GM19025 (cell line): Measurements from ENCODE around the gene NXN.
A peak's percentile ranks its signal among the peaks of the same experiment; 100 is the strongest.

Experiments
- ATAC-seq: cut with Tn5 transposase; IDR thresholded peaks from one replicate; pipeline ENCODE4 v1.9.1; 2021; ENCODE audit warnings: mild to moderate bottlenecking, low read depth, moderate library complexity; ENCODE audit not compliant: unreplicated experiment

NXN gene

DNA sequence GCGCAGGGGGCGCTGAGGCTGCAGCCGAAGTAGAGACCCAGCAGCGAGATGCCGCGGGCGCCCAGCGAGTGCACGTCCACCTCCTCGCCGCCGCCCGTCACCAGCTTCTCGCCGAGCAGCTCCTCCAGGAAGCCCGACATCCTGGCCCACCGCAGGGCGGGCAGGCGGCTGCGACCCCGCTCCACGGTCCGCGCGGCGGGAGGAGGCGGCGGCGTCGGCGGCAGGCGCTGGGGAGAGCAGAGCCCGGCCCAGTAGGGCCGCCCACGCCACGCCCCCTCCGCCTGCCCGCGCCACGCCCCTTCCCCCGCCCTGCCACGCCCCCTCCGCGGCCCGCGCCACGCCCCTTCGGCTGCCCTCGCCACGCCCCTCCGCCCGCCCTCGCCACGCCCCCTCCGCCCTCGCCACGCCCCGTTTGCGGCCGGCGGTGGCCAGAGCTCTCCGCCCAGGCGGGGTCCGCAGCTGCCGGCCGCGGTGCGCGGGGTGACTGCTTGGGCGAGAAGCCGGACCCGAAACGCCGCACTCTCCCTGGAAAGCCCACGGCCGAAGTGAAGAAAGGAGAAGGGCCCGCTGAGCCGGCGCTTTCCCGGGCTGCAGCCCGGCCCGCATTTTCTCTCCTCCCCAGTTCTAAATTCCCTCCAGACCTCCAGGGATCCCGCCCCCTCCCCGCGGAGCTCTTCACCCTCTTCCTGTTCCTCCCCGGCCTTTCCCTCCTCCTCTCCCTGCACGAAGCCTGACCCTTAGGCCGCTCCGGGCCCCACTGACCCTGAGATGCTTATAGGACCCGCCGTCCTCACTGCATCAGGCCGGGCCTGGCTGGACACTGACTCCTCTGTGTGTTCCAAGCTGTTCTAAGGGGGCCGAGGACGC is at the start of gene NXN:
NXN (minus strand) TSS at position 238 of the 867 bp plus-strand sequence.
- peak; percentile 77 for ATAC-seq

- no peak for ATAC-seq
Measured at GRCh38 chr17:1027044-1027443, 47.5 kb upstream of the NXN start.

DNA sequence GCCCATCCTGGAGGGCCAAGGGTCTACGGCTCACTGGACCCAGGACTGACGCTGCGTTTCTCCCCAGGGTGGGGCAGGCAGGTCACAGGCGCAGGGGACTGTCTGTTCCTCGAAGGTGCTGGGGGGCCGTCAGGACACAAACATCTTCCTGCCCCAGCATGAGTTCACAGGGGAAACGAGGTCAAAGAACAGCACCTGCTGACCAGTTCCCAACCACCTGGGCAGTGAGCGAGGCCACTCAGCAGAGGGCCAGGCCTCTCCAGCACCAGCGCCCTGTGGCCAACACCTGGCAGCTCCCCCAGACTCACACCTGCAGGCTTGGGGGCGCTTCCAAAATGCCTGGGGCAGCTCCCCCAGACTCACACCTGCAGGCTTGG is 47.0 kb upstream of the NXN start:
- no peak for ATAC-seq

- no peak for ATAC-seq
Measured at GRCh38 chr17:1025733-1026598, 46.4 kb upstream of the NXN start.

GRCh38 chr17:1024076-1024475 is 44.5 kb upstream of the NXN start:
- ATAC-seq, result no peak

DNA sequence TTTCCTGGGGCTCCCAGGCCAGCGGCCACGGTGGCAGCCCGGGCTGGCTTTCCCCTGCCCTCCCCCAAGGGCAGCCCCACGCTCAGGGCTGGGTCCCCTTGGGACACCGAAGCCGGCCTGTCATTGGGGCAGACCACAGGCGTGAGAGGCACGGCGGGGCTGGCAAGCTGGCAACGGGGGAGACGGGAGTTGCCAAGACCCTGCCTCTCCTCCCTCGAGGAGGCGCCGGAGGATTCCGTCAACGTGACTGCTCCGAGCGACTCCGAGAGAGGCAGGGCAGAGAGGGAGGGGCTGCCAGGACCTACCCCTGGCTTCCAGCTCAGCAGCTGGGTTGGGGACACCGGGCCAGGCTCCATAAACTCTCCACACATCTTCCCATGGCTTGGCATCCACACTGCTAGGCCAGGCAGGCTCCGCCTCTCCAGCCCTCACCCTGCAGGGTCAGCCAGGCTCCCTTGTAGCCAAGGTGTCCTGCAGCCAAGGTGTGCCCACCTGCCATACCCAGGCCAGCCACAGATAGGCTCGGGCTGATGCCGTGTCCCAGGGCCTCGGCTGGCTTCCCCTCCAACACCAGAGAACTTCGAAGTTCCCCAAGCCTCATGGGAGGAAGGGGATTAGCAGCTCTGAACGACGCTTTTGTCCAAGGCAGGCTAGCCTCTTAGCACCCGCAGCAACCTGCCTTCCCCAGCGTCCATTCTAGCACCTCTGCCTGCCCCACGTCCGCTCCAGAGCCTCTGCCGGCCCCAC is 42.9 kb upstream of the NXN start:
- ATAC-seq, result no peak

DNA sequence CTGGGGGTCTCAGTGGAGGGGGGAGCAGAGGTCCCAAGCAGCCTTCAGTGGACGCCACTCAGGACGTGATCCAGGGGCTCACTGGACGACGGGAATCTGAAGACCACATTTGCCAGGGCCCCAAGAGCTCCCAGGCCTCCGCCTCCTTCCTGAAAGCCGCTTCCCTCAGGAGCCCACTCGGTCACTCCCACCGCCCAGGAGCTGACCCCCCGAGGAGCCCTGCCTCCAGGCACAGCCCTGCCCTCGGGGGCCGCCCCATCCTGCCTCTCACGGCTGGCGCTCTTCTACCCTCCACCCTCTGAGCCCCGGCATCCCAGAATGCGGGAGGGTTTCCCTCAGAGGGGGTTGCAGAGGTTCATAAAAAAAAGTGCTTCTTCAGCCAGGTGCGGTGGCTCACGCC is 41.6 kb upstream of the NXN start:
- no peak for ATAC-seq

GRCh38 chr17:1019451-1019850 is 39.9 kb upstream of the NXN start:
- ATAC-seq, result no peak

GRCh38 chr17:1018547-1018946 is 39.0 kb upstream of the NXN start:
- no peak for ATAC-seq

GRCh38 chr17:1013729-1014090 is 34.1 kb upstream of the NXN start:
- ATAC-seq, result no peak

DNA sequence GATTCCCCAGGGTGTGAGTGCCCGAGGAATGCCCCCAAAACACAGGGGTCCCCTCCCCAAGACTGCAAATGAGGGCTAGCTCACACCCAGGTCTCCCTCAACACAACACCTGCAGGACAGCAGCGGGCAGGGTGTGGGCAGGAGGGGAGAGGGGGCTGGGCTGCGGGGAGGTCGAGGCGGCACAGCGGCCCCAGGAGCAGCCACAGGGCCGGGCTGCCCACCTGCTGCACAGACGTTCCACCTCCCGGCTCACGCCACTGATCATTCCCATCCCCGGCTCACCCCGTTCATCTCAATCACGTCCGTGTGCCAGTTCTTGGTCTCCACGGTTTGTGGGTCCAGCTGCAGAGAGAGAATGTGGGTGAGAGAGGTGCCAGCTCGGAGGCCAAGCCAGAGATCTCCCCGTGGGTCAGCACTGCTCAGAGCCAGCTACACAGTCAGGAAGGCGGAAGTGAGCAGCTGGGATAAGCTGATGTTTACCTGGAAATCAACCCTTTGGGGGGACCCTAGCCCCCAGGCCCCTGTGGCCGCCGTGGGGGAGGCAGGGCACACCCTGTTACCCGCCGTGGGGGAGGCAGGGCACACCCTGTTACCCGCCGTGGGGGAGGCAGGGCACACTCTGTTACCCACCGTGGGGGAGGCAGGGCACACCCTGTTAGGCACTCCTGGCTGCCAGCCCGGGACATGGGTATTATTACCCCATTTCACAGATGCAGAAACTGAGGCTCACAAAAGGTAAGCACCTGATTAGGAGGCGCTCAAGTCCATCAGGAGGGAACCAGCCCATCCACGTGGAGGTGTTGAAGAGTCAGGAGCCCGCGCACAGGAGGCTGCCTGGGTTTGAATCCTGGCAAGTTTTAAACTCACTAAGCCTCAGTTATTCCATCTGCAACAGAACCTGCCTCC is 33.5 kb upstream of the NXN start:
- ATAC-seq, result no peak

- no peak for ATAC-seq
Measured at GRCh38 chr17:1011760-1012735, 32.5 kb upstream of the NXN start.

DNA sequence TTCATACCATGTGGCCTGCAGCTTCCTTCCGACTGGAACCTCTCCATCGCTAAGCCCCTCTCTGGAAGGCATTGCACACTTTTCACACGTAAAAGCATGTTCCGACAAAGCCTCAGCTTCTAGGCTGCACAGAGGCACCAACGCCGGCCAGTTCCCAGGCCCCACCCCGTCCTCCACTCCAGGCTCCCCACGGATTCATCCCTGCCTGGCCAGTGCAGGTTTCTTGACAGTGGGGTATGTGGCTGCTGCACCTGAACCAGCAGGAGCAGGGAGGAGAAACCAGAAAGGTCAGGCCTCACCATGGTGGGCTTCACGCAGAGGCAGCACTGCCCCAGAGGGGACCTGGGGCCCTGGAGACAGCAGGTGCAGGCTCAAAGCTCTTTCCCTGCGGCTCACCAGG is 31.6 kb upstream of the NXN start:
- ATAC-seq, result no peak

DNA sequence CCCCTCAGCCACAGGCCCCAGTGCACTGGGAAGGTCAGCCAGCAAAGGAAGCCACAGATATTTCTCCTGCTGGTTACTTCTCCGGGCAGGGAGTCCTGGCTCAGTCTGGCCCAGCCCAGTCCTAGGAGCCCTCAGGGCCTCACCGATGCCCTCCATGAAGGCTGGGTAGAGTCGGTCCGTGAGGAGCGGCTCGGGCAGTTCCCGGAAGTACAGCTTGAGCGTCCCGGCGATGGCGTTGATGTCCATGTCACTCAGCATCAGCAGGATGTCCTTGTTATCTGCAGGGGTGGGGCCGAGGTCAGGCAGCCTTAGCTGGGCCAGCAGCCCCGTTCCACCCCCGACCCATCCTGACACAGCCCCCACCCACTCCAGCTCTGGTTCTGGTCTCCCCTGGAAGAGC is 31.0 kb upstream of the NXN start:
- ATAC-seq, result no peak

- ATAC-seq, result no peak
Measured at GRCh38 chr17:1010086-1010450, 30.5 kb upstream of the NXN start.

DNA sequence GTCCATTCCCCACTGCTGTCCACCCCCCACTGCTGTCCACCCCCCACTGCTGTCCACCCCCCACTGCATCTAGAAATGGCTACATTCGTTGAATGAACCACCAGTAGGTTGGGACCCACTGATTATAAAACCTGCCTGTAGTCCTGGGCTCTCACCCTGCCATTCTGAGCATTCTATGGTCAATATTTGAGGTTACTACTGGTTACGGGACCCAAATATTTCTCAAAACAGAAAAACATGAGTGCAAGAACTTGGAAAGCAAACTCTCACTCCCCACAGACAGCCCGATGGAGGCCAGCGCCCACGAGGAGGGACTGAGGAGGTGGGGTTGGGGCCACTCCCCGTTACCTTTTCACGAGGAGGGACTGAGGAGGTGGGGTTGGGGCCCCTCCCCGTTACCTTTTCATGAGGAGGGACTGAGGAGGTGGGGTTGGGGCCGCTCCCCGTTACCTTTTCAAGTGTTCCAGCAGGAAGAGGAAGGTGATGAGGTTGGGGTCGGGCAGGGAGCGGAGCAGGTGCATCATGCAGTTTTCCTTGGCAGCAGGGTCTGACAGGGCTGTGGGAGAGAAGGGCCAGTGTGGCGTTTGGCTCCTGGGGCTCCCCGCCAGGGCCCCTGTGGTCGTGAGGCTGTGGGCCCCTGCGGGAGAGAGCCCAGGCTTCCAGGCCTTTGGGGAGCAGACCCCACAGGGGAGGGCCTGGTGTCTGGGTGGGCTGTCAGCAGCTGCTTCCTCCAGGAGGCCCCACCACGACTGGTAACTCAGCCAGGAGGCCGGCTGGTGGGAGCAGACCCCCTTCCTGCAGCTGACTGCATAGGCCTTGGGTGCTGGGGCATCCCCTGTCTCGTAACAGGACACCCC is 29.9 kb upstream of the NXN start:
- no peak for ATAC-seq

DNA sequence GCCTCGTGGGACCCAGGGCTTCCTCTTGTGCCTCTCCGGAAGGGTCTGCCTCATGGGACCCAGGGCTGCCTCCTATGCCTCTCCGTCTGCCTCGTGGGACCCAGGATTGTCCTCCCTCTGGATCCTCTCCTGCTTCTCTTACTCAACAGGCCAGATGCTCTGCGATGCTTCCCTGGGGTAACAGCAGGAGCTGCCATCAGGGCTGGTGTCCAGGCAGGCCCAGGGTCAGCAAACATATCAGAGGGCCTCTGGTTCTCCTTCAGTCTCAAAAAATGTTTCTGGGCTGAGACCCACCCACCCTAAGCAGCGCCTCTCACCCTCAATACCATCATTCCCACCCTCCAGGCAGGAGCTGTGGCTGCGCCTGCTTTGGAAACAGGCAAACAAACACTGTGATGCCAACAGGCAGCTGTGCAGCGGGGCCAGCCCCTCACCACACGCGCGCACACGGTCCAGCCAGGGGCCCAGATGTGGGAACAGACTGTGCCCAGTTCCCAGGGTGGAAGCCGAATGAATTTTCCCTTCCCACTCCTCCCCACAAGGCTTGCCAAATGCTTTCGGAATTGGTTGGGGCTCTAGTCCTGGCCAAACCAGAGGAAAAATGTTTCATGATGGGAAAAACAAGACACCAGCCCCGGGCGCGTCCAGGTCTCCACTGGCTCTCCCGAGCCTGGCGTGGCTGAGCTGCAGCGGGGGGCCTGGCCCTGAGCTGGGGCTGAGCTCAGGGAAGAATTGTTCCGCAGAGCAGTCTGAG is 28.6 kb upstream of the NXN start:
- ATAC-seq, result no peak
